SH-SY5Y (cell line): Measurements from ENCODE around the gene SLC6A18.

Experiments
- GATA2 ChIP-seq: IDR thresholded peaks from 2 replicates; pipeline ENCODE4 v1.6.1; 2011; ENCODE audit warnings: mild to moderate bottlenecking, low read depth, low read length
- GATA3 ChIP-seq: IDR thresholded peaks from 2 replicates; pipeline ENCODE4 v1.6.1; 2011; ENCODE audit warnings: low read depth, mild to moderate bottlenecking, low read length, moderate library complexity

DNA sequence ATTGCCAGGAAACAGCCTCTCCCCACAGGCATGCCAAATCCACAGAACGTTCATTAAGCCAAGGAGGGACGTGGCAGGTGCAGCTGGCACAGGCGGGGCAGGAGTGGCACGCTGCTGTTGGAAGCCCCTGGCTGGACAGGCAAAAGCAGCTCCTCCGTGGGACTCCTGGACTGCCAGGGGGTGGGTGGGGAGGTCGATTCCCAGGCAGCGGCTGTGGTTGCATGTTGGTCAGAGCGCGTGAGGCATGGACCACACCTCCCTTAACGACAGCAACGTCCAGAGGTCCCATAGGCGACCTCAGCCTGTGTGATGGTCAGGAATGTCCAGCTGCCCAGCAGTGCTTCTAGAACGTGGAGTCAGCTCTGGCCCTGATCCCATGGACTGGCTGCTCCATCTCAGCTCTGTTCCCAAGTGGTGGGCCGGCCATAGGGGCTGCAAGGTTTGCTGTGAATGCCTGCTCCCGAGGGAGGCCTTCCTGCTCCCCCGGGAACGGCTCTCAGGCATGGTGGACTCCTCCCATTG, 16.9 kb upstream of the SLC6A18 start:
- TF ChIP-seq GATA2 = no peak
- TF ChIP-seq GATA3 = no peak
